ENCODE measurements around the gene CALR.
A peak's percentile ranks its signal among the peaks of the same experiment; 100 is the strongest.
"Not testable (repeated sequence)": the region's sequence is repeated elsewhere in the genome, so short reads cannot be mapped to it uniquely, and the experiment has no call there.

Gene CALR

GRCh38 chr19:12935071-12935470, 3.3 kb upstream of the CALR start:
- DNase-seq: no peak

GRCh38 chr19:12936582-12936981, 1.8 kb upstream of the CALR start:
- DNase-seq: no peak

GRCh38 chr19:12937093-12937926, 1.1 kb upstream of the CALR start:
- no peak for DNase-seq

- peak; percentile 26 for DNase-seq
Observed at GRCh38 chr19:12938779-12939601, 581 bp downstream of the CALR start.

- DNase-seq: no peak
Observed at GRCh38 chr19:12939975-12940423, 1.6 kb downstream of the CALR start.

- no peak for DNase-seq
Observed at GRCh38 chr19:12940897-12941296, 2.5 kb downstream of the CALR start.

- no peak for DNase-seq
Observed at GRCh38 chr19:12943437-12944044, 5.1 kb downstream of the CALR start.

GRCh38 chr19:12944104-12944674, 5.8 kb downstream of the CALR start:
- no peak for DNase-seq

GRCh38 chr19:12945479-12946091, 7.2 kb downstream of the CALR start, which contains the start of gene RAD23A:
TSS of gene RAD23A (plus strand) at chr19:12945862. CDS start at chr19:12945949, 87 bp downstream.
- DNase-seq: peak; percentile 98

- DNase-seq: peak; percentile 29
Observed at GRCh38 chr19:12946092-12946721, 7.8 kb downstream of the CALR start.

GRCh38 chr19:12946731-12947496, 8.5 kb downstream of the CALR start:
- no peak for DNase-seq

GRCh38 chr19:12947702-12948611, 9.5 kb downstream of the CALR start:
- no peak for DNase-seq

GRCh38 chr19:12948612-12949362, 10.4 kb downstream of the CALR start:
- DNase-seq: no peak

GRCh38 chr19:12949363-12950283, 11.2 kb downstream of the CALR start:
- no peak for DNase-seq

- DNase-seq: not testable (repeated sequence)
Observed at GRCh38 chr19:12952050-12952449, 13.6 kb downstream of the CALR start.

GRCh38 chr19:12952488-12953137, 14.2 kb downstream of the CALR start:
- no peak for DNase-seq

- DNase-seq: no peak
Observed at GRCh38 chr19:12953138-12953798, 14.9 kb downstream of the CALR start.

All from T-helper 9 cell (primary cell).